ENCODE data around the gene RPL3. TPM values are rescaled to one million over a fixed set of nuclear protein-coding genes. Genes with fewer than 3 reads are reported as not detected.
A peak's percentile ranks its signal among the peaks of the same experiment; 100 is the strongest.
"Not testable (repeated sequence)": the region's sequence is repeated elsewhere in the genome, so short reads cannot be mapped to it uniquely, and the experiment has no call there.

The RPL3 gene
- total and polyA plus RNA-seq, 2 donors, result 1,908 to 4,002 TPM

DNA sequence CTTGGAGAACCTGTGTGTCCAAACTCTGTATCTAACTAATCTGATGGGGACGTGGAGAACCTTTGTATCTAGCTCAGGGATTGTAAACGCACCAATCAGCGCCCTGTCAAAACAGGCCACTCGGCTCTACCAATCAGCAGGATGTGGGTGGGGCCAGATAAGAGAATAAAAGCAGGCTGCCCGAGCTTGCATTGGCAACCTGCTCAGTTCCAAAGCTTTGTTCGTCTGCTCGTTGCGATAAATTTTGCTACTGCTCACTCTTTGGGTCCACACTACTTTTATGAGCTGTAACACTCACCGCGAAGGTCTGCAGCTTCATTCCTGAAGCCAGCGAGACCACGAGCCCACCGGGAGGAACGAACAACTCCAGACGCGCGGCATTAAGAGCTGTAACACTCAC, 38.8 kb upstream of the RPL3 start:
- not testable (repeated sequence) for DNase-seq (ENCODE audit: extremely low spot score); H3K36me3 ChIP-seq (ENCODE audit: insufficient read depth); H3K27ac ChIP-seq (ENCODE audit: low read depth); H3K4me3 ChIP-seq (ENCODE audit: low read depth, low read length); H3K4me1 ChIP-seq (ENCODE audit: insufficient read depth)
- WGBS, result 84% methylated on average over 14 of the region's 17 CpGs

DNA sequence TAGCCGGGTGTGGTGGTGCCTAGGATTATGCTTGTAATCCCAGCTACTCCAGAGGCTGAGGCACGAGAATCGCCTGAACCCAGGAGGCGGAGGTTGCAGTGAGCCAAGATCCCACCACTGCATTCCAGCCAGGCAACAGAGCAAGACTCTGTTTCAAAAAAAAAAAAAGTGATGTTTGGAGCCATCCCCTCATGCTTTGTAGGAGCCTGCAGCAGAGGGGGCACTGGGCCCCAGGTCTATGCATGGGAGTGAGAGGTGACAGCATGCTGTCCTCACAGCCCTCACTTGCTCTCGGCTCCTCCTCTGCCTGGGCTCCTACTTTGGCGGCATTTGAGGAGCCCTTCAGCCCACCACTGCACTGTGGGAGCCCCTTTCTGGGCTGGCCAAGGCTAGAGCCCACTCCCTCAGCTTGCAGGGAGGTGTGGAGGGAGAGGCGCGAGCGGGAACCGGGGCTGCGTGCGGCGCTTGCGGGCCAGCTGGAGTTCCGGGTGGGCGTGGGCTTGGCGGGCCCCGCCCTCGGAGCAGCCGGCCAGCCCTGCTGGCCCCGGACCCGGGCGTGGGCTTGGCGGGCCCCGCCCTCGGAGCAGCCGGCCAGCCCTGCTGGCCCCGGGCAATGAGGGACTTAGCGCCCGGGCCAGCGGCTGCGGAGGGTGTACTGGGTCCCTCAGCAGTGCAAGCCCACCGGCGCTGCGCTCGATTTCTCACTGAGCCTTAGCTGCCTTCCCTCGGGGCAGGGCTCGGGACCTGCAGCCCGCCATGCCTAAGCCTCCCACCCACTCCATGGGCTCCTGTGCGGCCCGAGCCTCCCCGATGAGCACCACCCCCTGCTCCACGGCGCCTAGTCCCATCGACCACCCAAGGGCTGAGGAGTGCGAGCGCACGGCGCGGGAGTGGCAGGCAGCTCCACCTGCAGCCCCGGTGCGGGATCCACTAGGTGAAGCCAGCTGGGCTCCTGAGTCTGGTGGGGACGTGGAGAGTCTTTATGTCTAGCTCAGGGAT, 38.0 kb upstream of the RPL3 start:
- H3K4me1 ChIP-seq (ENCODE audit: insufficient read depth); H3K36me3 ChIP-seq (ENCODE audit: insufficient read depth); H3K4me3 ChIP-seq (ENCODE audit: low read depth, low read length); DNase-seq (ENCODE audit: extremely low spot score); H3K27ac ChIP-seq (ENCODE audit: low read depth): not testable (repeated sequence)
- 94% methylated on average over 49 of the region's 53 CpGs for WGBS

- Histone ChIP-seq H3K4me3 (ENCODE audit: low read depth, low read length) (no peak overlapping the region), H3K27ac (ENCODE audit: low read depth) (no peak overlapping the region), H3K4me1 (ENCODE audit: insufficient read depth) (no peaks in the 10 kb centered on the region), H3K36me3 (ENCODE audit: insufficient read depth) (no peaks in the 10 kb centered on the region)
- WGBS, result 79% methylated on average over 5 of the region's 5 CpGs
- no peak for DNase-seq (ENCODE audit: extremely low spot score)
Measured at GRCh38 chr22:39356464-39356863, 37.0 kb upstream of the RPL3 start.

DNA sequence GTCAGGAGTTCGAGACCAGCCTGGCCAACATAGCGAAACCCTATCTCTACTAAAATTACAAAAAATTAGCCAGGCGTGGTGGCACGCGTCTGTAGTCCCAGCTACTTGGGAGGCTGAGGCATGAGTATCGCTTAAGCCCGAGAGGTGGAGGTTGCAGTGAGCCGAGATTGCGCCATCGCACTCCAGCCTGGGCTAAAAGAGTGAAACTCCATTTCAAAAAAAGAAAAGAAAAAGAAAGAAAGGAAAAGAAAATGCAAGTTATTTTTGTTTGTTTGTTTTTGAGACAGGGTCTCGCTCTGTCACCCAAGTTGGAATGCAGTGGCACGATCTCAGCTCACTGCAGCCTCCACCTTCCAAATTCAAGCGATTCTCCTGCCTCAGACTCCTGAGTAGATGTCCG, 36.4 kb upstream of the RPL3 start:
- not testable (repeated sequence) for H3K36me3 ChIP-seq (ENCODE audit: insufficient read depth); H3K4me1 ChIP-seq (ENCODE audit: insufficient read depth); H3K27ac ChIP-seq (ENCODE audit: low read depth); DNase-seq (ENCODE audit: extremely low spot score); H3K4me3 ChIP-seq (ENCODE audit: low read depth, low read length)
- WGBS, result 94% methylated on average over 14 of the region's 14 CpGs

GRCh38 chr22:39355080-39355479, 35.7 kb upstream of the RPL3 start:
- 88% methylated on average over 12 of the region's 12 CpGs for WGBS
- H3K4me1 ChIP-seq (ENCODE audit: insufficient read depth), result no peaks in the 10 kb centered on the region
- no peak overlapping the region for H3K27ac ChIP-seq (ENCODE audit: low read depth)
- DNase-seq (ENCODE audit: extremely low spot score), result no peak
- H3K4me3 ChIP-seq (ENCODE audit: low read depth, low read length), result no peak overlapping the region
- no peaks in the 10 kb centered on the region for H3K36me3 ChIP-seq (ENCODE audit: insufficient read depth)

DNA sequence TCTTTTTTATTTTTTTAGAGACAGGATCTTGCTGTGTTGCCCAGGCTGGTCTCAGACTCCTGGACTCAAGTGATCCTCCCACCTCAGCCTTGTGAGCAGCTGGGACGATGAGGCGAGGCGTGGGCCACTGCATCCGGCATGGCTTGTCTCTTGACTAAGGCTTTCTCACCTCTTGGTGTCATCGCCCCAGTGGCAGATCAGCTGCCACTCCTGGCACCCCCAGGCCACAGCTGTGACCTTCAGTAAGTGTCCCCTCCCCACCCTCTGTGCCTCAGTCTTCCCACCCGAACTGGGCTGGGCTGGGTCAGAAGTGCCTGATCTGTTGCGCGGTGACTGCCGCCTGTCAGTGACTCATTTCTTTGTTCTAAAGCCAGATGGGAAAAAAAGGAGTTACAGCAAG, 33.9 kb upstream of the RPL3 start:
- no peaks in the 10 kb centered on the region for H3K4me1 ChIP-seq (ENCODE audit: insufficient read depth)
- DNase-seq (ENCODE audit: extremely low spot score), result no peak
- 88% methylated on average over 9 of the region's 9 CpGs for WGBS
- H3K27ac ChIP-seq (ENCODE audit: low read depth), result no peak overlapping the region
- no peak overlapping the region for H3K4me3 ChIP-seq (ENCODE audit: low read depth, low read length)
- no peaks in the 10 kb centered on the region for H3K36me3 ChIP-seq (ENCODE audit: insufficient read depth)

- no peak overlapping the region for H3K4me3 ChIP-seq (ENCODE audit: low read depth, low read length)
- no peaks in the 10 kb centered on the region for H3K36me3 ChIP-seq (ENCODE audit: insufficient read depth)
- H3K4me1 ChIP-seq (ENCODE audit: insufficient read depth), result no peaks in the 10 kb centered on the region
- WGBS, result 83% methylated on average over 7 of the region's 7 CpGs
- no peak overlapping the region for H3K27ac ChIP-seq (ENCODE audit: low read depth)
- DNase-seq (ENCODE audit: extremely low spot score), result no peak
Measured at GRCh38 chr22:39352306-39352891, 33.0 kb upstream of the RPL3 start.

GRCh38 chr22:39351689-39352214, 32.3 kb upstream of the RPL3 start:
- no peak for DNase-seq (ENCODE audit: extremely low spot score)
- WGBS, result 66% methylated on average over 8 of the region's 8 CpGs
- no peaks in the 10 kb centered on the region for H3K36me3 ChIP-seq (ENCODE audit: insufficient read depth)
- no peak overlapping the region for H3K27ac ChIP-seq (ENCODE audit: low read depth)
- H3K4me1 ChIP-seq (ENCODE audit: insufficient read depth), result no peaks in the 10 kb centered on the region
- H3K4me3 ChIP-seq (ENCODE audit: low read depth, low read length), result no peak overlapping the region

DNA sequence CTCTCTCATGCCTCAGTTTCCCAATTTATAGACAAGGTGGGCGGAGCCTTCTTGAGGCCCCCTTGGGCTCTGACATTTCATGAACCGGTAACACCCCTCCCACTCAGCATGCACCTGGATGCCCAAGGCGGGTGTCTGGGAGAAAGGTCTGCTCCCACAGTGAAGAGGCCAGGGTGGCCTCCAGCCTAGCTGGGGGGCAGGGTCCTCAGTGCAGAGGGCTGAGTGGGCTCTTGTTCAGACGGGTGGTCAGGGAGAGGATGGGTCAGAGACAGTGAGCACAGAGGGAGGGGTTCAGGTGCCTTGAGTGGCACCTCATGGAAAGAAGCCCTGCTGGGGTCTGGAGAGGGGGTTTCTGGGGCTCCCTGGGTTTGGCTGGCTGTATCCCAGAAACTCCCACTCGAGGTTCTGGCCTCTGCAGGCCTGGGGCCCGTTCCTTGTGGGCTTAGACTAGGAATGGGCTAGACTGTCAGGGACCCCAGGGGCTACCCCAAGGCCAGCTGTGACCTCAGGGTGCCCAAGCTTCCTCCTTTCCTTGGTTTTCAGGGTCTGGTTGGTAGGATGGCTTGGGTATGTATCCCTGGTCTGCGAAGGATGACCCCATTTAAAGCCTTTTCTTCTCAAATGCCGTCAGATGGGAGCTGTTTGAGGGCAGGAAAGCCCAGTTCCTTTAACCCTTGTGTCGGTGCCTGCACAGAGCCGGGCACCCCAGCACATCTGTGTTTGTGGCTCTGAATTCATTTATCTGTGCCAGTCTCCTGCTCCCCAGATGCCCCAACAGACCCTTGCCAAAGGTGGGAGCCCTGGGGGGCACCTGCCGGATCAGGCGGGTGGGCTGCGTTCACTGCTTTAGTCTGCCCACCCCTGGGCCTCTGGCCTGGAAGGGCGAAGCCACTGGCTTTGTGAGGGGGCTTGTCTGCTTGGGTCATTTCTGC, 31.6 kb upstream of the RPL3 start:
- Histone ChIP-seq H3K4me1 (ENCODE audit: insufficient read depth) (no peaks in the 10 kb centered on the region), H3K36me3 (ENCODE audit: insufficient read depth) (no peaks in the 10 kb centered on the region), H3K27ac (ENCODE audit: low read depth) (peak overlapping the region; percentile 0)

DNA sequence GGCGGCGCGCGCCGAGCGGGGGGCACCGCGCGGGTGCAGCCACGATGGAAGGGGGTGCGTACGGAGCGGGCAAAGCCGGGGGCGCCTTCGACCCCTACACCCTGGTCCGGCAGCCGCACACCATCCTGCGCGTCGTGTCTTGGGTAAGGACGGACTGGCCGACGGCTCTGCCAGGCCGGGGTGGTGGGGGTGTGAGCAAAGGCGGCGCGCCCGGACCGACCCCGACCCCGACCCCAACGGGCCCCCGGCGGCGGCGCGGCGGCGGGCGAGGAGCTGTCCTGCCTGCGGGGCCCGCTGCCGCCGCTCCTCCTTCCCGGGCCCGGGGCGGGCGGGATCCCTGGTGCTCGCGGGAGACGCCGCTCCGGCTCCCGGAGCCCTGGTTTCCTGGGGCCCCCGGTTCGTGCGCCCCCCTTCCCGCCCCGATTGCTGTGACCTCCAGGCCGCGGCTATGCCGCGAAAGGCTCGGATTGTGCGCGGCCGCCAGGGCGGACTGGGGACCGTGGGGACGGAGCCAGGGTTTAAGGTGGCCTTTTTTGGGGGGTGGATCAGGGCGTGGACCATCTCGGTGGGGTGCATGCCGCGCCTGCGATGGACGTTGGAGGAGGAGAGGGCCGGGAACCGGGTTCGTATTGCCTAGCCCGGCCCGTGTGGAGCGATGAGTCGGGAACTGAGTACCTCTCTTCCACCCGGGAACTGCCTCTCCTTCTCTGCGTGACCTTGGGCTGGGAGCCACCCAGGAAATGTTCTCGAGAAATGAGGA, 30.7 kb upstream of the RPL3 start, which contains the start of gene SYNGR1:
SYNGR1 (plus strand) TSS at position 25 of the 760 bp plus-strand sequence; CDS start at position 45, 20 bp downstream.
- Histone ChIP-seq H3K4me1 (ENCODE audit: insufficient read depth) (no peaks in the 10 kb centered on the region), H3K27ac (ENCODE audit: low read depth) (peak within 1 kb of the TSS; percentile 78), H3K36me3 (ENCODE audit: insufficient read depth) (no peaks in the 10 kb centered on the region), H3K4me3 (ENCODE audit: low read depth, low read length) (peak within 1 kb of the TSS; percentile 96)
- 1% methylated on average over 87 of the region's 87 CpGs for WGBS
- no peak for DNase-seq (ENCODE audit: extremely low spot score)

More for the DNA sequence above, 31.6 kb upstream of the RPL3 start:
- DNase-seq (ENCODE audit: extremely low spot score), result no peak
- 60% methylated on average over 14 of the region's 14 CpGs for WGBS
- H3K4me3 ChIP-seq (ENCODE audit: low read depth, low read length), result peak overlapping the region; percentile 96

GRCh38 chr22:39349506-39349966, 30.1 kb upstream of the RPL3 start:
- Histone ChIP-seq H3K4me3 (ENCODE audit: low read depth, low read length) (peak overlapping the region; percentile 96), H3K36me3 (ENCODE audit: insufficient read depth) (no peaks in the 10 kb centered on the region), H3K4me1 (ENCODE audit: insufficient read depth) (no peaks in the 10 kb centered on the region), H3K27ac (ENCODE audit: low read depth) (peak overlapping the region; percentile 15)
- WGBS, result under 1% methylated on average over 57 of the region's 57 CpGs
- no peak for DNase-seq (ENCODE audit: extremely low spot score)

- Histone ChIP-seq H3K4me3 (ENCODE audit: low read depth, low read length) (peak overlapping the region; percentile 96), H3K36me3 (ENCODE audit: insufficient read depth) (no peaks in the 10 kb centered on the region), H3K4me1 (ENCODE audit: insufficient read depth) (no peaks in the 10 kb centered on the region), H3K27ac (ENCODE audit: low read depth) (peak overlapping the region; percentile 15)
- WGBS, result 12% methylated on average over 11 of the region's 11 CpGs
- no peak for DNase-seq (ENCODE audit: extremely low spot score)
Measured at GRCh38 chr22:39348909-39349505, 29.6 kb upstream of the RPL3 start.

Measured in urinary bladder (tissue), 4 donors.